GM12878 (cell line): ENCODE measurements around the gene HOXC5. TPM values are rescaled to one million over a fixed set of nuclear protein-coding genes. Genes with fewer than 3 reads are reported as not detected.

Source experiments
- ATAC-seq: fragments of 200-7000 bp; cut with Tn5 transposase; 3 replicates; pipeline ENCODE4 v1.9.1; 2020; ENCODE audit warnings: mild to moderate bottlenecking, moderate library complexity
- BruUV-seq: library from RNA; stranded (reverse); fragments of 400-500 nt; replicated peaks from 2 replicates; lab custom pipeline; 2021; lab: Mats Ljungman, UMichigan
- CTCF ChIA-PET: fragments of 300-600 bp; sonication (Branson Sonifier 250); formaldehyde crosslinking; extraction: SDS; loops from one replicate; lab custom pipeline; 2021; ENCODE audit warnings: inconsistent platforms; lab: Yijun Ruan, JAX
- POLR2A ChIA-PET: fragments of 350-600 bp; formaldehyde crosslinking; extraction: SDS; loops from one replicate; lab custom pipeline; 2021; ENCODE audit warnings: inconsistent platforms; lab: Charles Lee
- RAD21 ChIA-PET: fragments of 300-600 bp; sonication (Branson Sonifier 250); formaldehyde crosslinking; loops from one replicate; lab custom pipeline; 2023; ENCODE audit warnings: antibody characterized with exemption; ENCODE audit not compliant: unreplicated experiment; lab: Charles Lee
- SMC1A ChIA-PET: fragments of 300-600 bp; sonication (Branson Sonifier 250); formaldehyde crosslinking; loops from one replicate; lab custom pipeline; 2023; ENCODE audit not compliant: unreplicated experiment, uncharacterized antibody; lab: Charles Lee
- DNase-seq: peaks from one replicate; pipeline ENCODE4 v3.0.0-alpha.2; 2011; ENCODE audit warnings: low read depth, low spot score
- FAIRE-seq: peaks from 3 replicates; lab custom pipeline; 2011; peaks lifted over from hg19 to GRCh38; lab: Jason Lieb, UNC
- H2AFZ ChIP-seq: 2 replicates; pipeline ENCODE4 v1.6.0; 2011; ENCODE audit warnings: low read depth, low read length, control low read depth; ENCODE audit not compliant: control insufficient read depth
- H3K27ac ChIP-seq: 2 replicates; pipeline ENCODE4 v1.5.1; 2011; ENCODE audit warnings: control low read depth; ENCODE audit not compliant: control insufficient read depth, insufficient read depth
- H3K27me3 ChIP-seq, 2 experiments: replicated peaks in 1 of 2; 2 replicates each; pipeline versions ENCODE4 v1.6.0 to v1.6.1; 2011; ENCODE audit warnings: low read length in 1 of 2; ENCODE audit not compliant: control insufficient read depth in 2 of 2, insufficient read depth in 2 of 2
- H3K36me3 ChIP-seq, 2 experiments: 2 replicates each; pipeline ENCODE4 v1.5.1; 2011; ENCODE audit warnings: low read length in 1 of 2; ENCODE audit not compliant: control insufficient read depth in 2 of 2, insufficient read depth in 2 of 2
- H3K4me1 ChIP-seq: 2 replicates; pipeline ENCODE4 v1.6.1; 2011; ENCODE audit warnings: mild to moderate bottlenecking, low read length, moderate library complexity, mixed read lengths; ENCODE audit not compliant: control insufficient read depth, insufficient read depth
- H3K4me2 ChIP-seq: 2 replicates; pipeline ENCODE4 v1.6.0; 2011; ENCODE audit warnings: control low read depth; ENCODE audit not compliant: control insufficient read depth, insufficient read depth
- H3K4me3 ChIP-seq: fragments of 200-600 bp; sonication (generic); 2 replicates; pipeline ENCODE4 v1.5.1; 2016
- H3K79me2 ChIP-seq: 2 replicates; pipeline ENCODE4 v1.6.0; 2011; ENCODE audit warnings: low read length; ENCODE audit not compliant: control insufficient read depth, insufficient read depth
- H3K9ac ChIP-seq: 2 replicates; pipeline ENCODE4 v1.8.0; 2011; ENCODE audit warnings: low read length, control low read depth, mixed read lengths; ENCODE audit not compliant: control insufficient read depth, insufficient read depth
- H3K9me3 ChIP-seq: replicated peaks from 3 replicates; pipeline ENCODE4 v1.5.1; 2011; ENCODE audit warnings: mild to moderate bottlenecking, low read length; ENCODE audit not compliant: control insufficient read depth, insufficient read depth
- H4K20me1 ChIP-seq: 2 replicates; pipeline ENCODE4 v1.6.0; 2011; ENCODE audit not compliant: control insufficient read depth, insufficient read depth
- IKZF1 ChIP-seq: fragments of 450-650 bp; conservative IDR thresholded peaks from 2 replicates; pipeline ENCODE4 v1.6.1; 2017; ENCODE audit warnings: antibody characterized with exemption, mild to moderate bottlenecking
- KAT2A ChIP-seq: conservative IDR thresholded peaks from 2 replicates; pipeline ENCODE4 v1.6.1; 2011; ENCODE audit warnings: low read depth, low read length; ENCODE audit not compliant: control insufficient read depth
- LARP7 ChIP-seq: fragments of 450-650 bp; IDR thresholded peaks from 2 replicates; pipeline ENCODE4 v1.6.1; 2017; ENCODE audit warnings: mild to moderate bottlenecking
- RAD21 ChIP-seq: IDR thresholded peaks from 2 replicates; pipeline ENCODE4 v1.6.1; 2011; ENCODE audit warnings: mild to moderate bottlenecking, low read depth, low read length, moderate library complexity; ENCODE audit not compliant: insufficient read depth
- RELA ChIP-seq: fragments of 450-650 bp; IDR thresholded peaks from 2 replicates; pipeline ENCODE4 v1.8.0; 2014; ENCODE audit warnings: borderline replicate concordance; ENCODE audit not compliant: partially characterized antibody
- RFX5 ChIP-seq: IDR thresholded peaks from 2 replicates; pipeline ENCODE4 v1.6.1; 2011; ENCODE audit warnings: low read depth, low read length, improper control_type of control experiment
- SMARCA5 ChIP-seq: fragments of 450-650 bp; IDR thresholded peaks from 2 replicates; pipeline ENCODE4 v1.6.1; 2017; ENCODE audit warnings: mild to moderate bottlenecking
- SMC3 ChIP-seq: IDR thresholded peaks from 2 replicates; pipeline ENCODE4 v1.6.1; 2011; ENCODE audit warnings: low read length, improper control_type of control experiment, borderline replicate concordance
- SP1 ChIP-seq: IDR thresholded peaks from one replicate; pipeline ENCODE4 v1.6.1; 2011; ENCODE audit warnings: low read depth, low read length
- SPI1 ChIP-seq: IDR thresholded peaks from 2 replicates; pipeline ENCODE4 v1.6.1; 2011; ENCODE audit warnings: low read depth, mild to moderate bottlenecking, low read length, moderate library complexity, borderline replicate concordance; ENCODE audit not compliant: insufficient read depth
- SUPT20H ChIP-seq: IDR thresholded peaks from 2 replicates; pipeline ENCODE4 v1.6.1; 2011; ENCODE audit warnings: low read depth, mild to moderate bottlenecking, low read length, moderate library complexity, borderline replicate concordance; ENCODE audit not compliant: control insufficient read depth
- TARDBP ChIP-seq: IDR thresholded peaks from 2 replicates; pipeline ENCODE4 v1.6.1; 2016; ENCODE audit warnings: borderline replicate concordance
- WGBS: methylation state at CpG from one replicate; pipeline ENCODE4 v1.1.6; 2016; ENCODE audit warnings: low lambda C conversion rate; ENCODE audit not compliant: insufficient replicate concordance, insufficient coverage; ENCODE audit errors: missing lambda C conversion rate; 5-methylcytosine and 5-hydroxymethylcytosine counted together
- in situ Hi-C: fragments of 300-500 bp; cut with MboI; formaldehyde crosslinking; loops from 9 replicates; pipeline ENCODE4 v1.14.3; 2018; ENCODE audit warnings: mixed read lengths
- intact Hi-C: fragments of 100-400 bp; cut with micrococcal nuclease; formaldehyde crosslinking; loops from one replicate; pipeline ENCODE4 v1.14.2; 2022; ENCODE audit not compliant: unreplicated experiment
- polyA plus RNA-seq, 11 experiments: library from polyadenylated mRNA; depleted of rRNA in 4 of 11; unstranded in 6 of 11; stranded (reverse) in 5 of 11; fragments of >200 nt; fragmentation: Nextera tagmentation in 4 of 11; fragmentation: Illumina TruSeq in 1 of 11; extraction: Ambion mirVana in 4 of 11; extraction: Trizol in 1 of 11; gene quantifications; 1 replicate in 1 of 11; 2 replicates in 10 of 11; pipeline versions ENCODE4 v1.2.1 to v1.2.3, GENCODE V29; 2011 to 2016; ENCODE audit warnings: inconsistent platforms in 2 of 11, missing spikeins in 2 of 11, low read depth in 1 of 11
- total RNA-seq, 4 experiments: library from RNA; depleted of rRNA in 3 of 4; stranded (reverse); fragments of >200 nt in 3 of 4; fragmentation: Illumina TruSeq in 1 of 4; extraction: Trizol in 1 of 4; gene quantifications; 2 replicates each; pipeline versions ENCODE4 v1.2.1 to v1.2.3, GENCODE V29; 2013 to 2021
- TF ChIP-seq, protein P1 (sequence below): fragments of 450-650 bp; IDR thresholded peaks from 2 replicates; pipeline ENCODE4 v1.6.1; 2018; ENCODE audit warnings: mild to moderate bottlenecking, low read depth, moderate library complexity; ENCODE audit not compliant: partially characterized antibody
- TF ChIP-seq, protein P2 (sequence below): fragments of 450-650 bp; IDR thresholded peaks from 2 replicates; pipeline ENCODE4 v1.6.1; 2016; ENCODE audit warnings: mild to moderate bottlenecking

Gene HOXC5
- total and polyA plus RNA-seq, 10 of the 15 experiments (the other 5 are each of a cell fraction or from before 2014, with no cell fraction given) = 0.11 TPM; not detected in 9

- TF ChIP-seq, protein P1, sequence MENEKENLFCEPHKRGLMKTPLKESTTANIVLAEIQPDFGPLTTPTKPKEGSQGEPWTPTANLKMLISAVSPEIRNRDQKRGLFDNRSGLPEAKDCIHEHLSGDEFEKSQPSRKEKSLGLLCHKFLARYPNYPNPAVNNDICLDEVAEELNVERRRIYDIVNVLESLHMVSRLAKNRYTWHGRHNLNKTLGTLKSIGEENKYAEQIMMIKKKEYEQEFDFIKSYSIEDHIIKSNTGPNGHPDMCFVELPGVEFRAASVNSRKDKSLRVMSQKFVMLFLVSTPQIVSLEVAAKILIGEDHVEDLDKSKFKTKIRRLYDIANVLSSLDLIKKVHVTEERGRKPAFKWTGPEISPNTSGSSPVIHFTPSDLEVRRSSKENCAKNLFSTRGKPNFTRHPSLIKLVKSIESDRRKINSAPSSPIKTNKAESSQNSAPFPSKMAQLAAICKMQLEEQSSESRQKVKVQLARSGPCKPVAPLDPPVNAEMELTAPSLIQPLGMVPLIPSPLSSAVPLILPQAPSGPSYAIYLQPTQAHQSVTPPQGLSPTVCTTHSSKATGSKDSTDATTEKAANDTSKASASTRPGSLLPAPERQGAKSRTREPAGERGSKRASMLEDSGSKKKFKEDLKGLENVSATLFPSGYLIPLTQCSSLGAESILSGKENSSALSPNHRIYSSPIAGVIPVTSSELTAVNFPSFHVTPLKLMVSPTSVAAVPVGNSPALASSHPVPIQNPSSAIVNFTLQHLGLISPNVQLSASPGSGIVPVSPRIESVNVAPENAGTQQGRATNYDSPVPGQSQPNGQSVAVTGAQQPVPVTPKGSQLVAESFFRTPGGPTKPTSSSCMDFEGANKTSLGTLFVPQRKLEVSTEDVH = no peak
- TF ChIP-seq KAT2A = no peak
Observed at GRCh38 chr12:54074308-54074707, 41.5 kb downstream of the HOXC5 start (continued).

- Histone ChIP-seq H3K27me3 (no peaks in the 10 kb centered on the region), H3K4me1 (no peaks in the 10 kb centered on the region), H3K36me3 (no peaks in the 10 kb centered on the region), H3K4me2 (no peak overlapping the region), H3K4me3 (no peak overlapping the region), H4K20me1 (no peaks in the 10 kb centered on the region), H3K9me3 (no peaks in the 10 kb centered on the region), H3K9ac (no peak overlapping the region), H2AFZ (no peak overlapping the region), H3K27ac (no peak overlapping the region), H3K79me2 (no peaks in the 10 kb centered on the region)
- RAD21 ChIA-PET = interaction anchor here (1.3 kb wide), 1 partner anchor 22 kb away, joined by 3 read pairs; the partner anchor contains the start of gene HOXC4
- intact Hi-C loops (no loop called here), in situ Hi-C loops (no loop called here)
- CTCF ChIA-PET = interaction anchor here (0.8 to 1.4 kb wide), 3 partner anchors 21 to 126 kb away, joined by 3 to 5 read pairs (median 4); partner anchors contain the start of genes HOXC4 and HOXC5
- BruUV-seq = no TSS peak
- ATAC-seq (no peak), DNase-seq (no peak), FAIRE-seq (no peak)
- no peak for TF ChIP-seq SP1
- no peak for TF ChIP-seq RFX5
- TF ChIP-seq IKZF1 = no peak
- no peak for TF ChIP-seq LARP7
- TF ChIP-seq SMARCA5 = no peak
- TF ChIP-seq, protein P2, sequence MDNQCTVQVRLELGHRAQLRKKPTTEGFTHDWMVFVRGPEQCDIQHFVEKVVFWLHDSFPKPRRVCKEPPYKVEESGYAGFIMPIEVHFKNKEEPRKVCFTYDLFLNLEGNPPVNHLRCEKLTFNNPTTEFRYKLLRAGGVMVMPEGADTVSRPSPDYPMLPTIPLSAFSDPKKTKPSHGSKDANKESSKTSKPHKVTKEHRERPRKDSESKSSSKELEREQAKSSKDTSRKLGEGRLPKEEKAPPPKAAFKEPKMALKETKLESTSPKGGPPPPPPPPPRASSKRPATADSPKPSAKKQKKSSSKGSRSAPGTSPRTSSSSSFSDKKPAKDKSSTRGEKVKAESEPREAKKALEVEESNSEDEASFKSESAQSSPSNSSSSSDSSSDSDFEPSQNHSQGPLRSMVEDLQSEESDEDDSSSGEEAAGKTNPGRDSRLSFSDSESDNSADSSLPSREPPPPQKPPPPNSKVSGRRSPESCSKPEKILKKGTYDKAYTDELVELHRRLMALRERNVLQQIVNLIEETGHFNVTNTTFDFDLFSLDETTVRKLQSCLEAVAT = no peak
- no peak for TF ChIP-seq RAD21
- no peak for TF ChIP-seq TARDBP
- no peak for TF ChIP-seq SMC3
- no peak for TF ChIP-seq SPI1
- no peak for TF ChIP-seq RELA
- TF ChIP-seq SUPT20H = no peak
- WGBS = 22% methylated on average over 6 of the region's 6 CpGs
- SMC1A ChIA-PET = no interaction called here
- POLR2A ChIA-PET = no interaction called here
Observed at GRCh38 chr12:54075409-54075808, 42.6 kb downstream of the HOXC5 start.
